ENCODE measurements around the gene AGTR1. TPM values are rescaled to one million over a fixed set of nuclear protein-coding genes. Genes with fewer than 3 reads are reported as not detected.

AGTR1 gene
- total RNA-seq, 2 donors from 2014 or later, result not detected

DNA sequence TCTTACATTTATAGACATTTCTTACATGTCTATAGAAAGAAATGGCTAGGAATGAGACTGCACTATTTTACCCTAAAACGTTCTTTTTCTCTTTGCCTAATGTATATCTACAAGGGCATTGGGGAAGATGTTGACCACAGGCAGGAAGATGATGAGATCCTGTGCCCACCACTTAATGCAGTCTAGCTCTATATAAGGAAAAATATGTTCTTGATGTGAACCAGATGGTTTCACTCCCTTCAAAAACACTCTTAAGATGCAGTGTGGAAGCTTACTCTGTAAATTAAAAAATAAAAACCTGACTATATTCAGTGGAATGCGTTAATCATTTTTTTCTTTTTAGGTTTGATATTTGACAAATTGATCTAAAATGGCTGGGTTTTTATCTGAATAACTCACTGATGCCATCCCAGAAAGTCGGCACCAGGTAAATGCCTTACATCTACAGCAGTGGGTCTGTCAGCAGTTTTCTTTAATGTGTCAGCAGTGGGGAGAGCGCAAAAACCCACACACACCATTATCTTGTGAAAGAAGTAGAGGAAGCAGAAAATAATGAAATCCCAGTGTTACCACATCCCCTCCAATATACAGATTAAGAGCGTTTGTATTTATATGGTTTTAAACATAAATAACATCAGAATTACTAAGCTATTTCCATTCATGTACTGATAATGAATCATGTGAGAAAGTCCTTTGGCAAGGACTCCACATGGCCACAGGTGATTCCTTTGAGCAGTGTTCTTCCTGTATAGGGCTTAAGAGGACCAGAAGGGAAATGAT, 10.1 kb downstream of the AGTR1 start:
- no peak for DNase-seq
- Mint-ChIP-seq H3K4me3 (no peak overlapping the region), H3K27ac (no peak overlapping the region), H3K9me3 (no peaks in the 10 kb centered on the region), H3K4me1 (ENCODE audit: low read depth) (no peaks in the 10 kb centered on the region), H3K36me3 (ENCODE audit: insufficient read depth in 2 of 2) (no peaks in the 10 kb centered on the region), H3K27me3 (ENCODE audit: low read depth) (no peaks in the 10 kb centered on the region)
- no peak for ATAC-seq (replicated peaks in 1 of 2)

DNA sequence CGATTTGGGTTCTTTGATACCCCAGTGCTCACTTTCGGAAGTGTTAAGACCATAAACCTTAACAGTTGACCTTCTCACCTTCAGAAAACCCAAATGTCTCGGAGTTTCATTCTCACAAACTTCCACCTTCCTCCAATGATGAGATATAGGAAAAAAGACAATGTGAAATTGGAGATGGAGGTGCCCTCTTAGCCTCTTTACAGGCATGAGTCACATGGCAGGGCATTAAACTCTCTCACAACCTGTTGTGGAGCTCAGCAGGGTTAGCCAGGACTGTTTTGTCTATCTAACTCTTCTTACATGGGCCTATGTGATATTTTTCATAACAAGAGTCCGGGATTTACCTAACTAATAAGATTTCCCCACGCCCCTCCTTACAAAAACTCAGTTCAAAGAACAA, 10.7 kb downstream of the AGTR1 start:
- Mint-ChIP-seq H3K9me3 (no peaks in the 10 kb centered on the region), H3K36me3 (ENCODE audit: insufficient read depth in 2 of 2) (no peaks in the 10 kb centered on the region), H3K27me3 (ENCODE audit: low read depth) (no peaks in the 10 kb centered on the region), H3K4me1 (ENCODE audit: low read depth) (no peaks in the 10 kb centered on the region), H3K27ac (no peak overlapping the region), H3K4me3 (no peak overlapping the region)
- DNase-seq, result no peak
- ATAC-seq (replicated peaks in 1 of 2), result no peak

DNA sequence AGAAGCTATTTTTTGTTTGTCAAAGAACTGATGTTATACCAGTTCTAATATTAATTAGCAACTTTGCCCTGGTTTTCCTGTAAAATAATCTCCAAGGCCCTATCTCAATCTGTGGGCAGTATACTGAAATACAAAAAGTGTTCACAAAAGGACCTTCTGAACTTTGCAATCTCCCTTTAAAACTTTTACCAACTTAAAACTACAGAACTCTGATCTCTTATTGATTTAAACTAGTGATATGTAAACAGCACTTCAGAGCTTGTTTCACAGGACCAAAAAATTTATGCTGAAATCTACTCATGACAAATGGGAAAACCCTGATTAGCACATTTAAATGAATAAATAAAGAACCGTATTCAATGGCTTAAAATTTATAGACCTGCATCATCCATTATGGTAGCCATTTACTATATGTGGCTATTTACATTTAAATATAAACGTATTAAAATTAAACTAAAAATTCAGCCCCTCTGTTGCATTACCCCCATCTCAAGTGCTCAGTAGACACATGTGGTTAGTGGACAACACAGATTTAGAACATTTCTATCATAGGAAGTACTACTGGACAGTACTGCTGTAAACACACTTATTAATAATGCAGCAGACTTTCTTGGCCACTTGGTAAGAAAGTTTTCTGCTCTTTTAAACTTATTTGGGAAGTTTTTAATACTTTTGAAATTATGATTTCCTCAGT, 12.0 kb downstream of the AGTR1 start:
- Mint-ChIP-seq H3K9me3 (no peaks in the 10 kb centered on the region), H3K4me3 (no peak overlapping the region), H3K36me3 (ENCODE audit: insufficient read depth in 2 of 2) (no peaks in the 10 kb centered on the region), H3K27me3 (ENCODE audit: low read depth) (no peaks in the 10 kb centered on the region), H3K4me1 (ENCODE audit: low read depth) (no peaks in the 10 kb centered on the region), H3K27ac (no peak overlapping the region)
- no peak for ATAC-seq (replicated peaks in 1 of 2)
- no peak for DNase-seq

DNA sequence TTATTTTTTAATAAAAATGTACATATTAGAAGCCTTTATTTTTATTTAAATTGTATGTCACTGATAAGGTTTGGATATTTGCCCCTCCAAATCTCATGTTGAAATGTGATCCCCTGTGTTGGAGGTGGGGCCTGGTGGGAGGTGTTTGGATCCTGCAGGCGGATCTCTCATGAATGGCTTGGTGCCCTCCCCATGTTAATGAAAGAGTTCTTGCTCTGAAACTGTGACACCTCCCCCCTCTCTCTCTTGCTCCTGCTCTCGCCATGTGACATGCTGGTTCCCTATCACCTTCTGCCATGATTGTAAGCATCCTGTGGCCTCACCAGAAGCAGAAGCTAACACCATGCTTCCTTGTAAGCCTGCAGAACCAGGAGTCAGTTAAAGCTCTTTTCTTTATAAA, 13.0 kb downstream of the AGTR1 start:
- Mint-ChIP-seq H3K4me1 (ENCODE audit: low read depth) (no peaks in the 10 kb centered on the region), H3K36me3 (ENCODE audit: insufficient read depth in 2 of 2) (no peaks in the 10 kb centered on the region), H3K27ac (no peak overlapping the region), H3K27me3 (ENCODE audit: low read depth) (no peaks in the 10 kb centered on the region), H3K4me3 (no peak overlapping the region), H3K9me3 (no peaks in the 10 kb centered on the region)
- ATAC-seq (replicated peaks in 1 of 2) (no peak), DNase-seq (no peak)

DNA sequence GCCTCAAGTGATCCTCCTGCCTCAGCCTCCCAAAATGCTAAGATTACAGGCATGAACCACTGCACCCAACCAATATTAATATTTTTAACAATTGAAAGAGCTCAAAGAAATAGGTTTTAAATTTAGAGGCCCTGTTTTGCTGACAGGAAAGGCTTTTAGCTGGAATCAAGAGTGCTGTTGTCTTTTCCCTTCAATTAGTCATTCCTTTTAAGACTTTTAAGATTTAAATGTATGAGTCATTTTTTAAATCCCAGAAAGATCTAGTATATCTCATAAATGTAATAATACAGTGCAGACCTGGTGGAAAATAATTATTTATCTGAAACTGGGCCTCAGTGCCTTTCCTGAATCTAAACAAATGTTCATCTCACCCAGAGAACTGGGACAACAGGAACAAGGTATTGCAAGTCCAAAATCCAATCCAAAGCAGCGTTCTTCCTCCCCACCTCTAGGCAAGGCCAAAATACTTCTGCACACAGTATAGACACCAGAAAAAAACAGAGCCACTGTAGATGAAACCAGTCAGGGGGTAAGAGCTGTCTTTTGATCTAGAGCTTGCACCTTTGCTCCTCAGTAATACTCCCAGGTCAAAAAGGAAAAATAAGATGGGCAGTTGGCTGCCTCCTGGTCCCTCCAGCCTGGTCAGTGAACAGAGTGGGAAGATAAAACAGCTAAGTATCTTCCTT, 14.4 kb downstream of the AGTR1 start:
- ATAC-seq (replicated peaks in 1 of 2), result no peak
- Mint-ChIP-seq H3K27ac (no peak overlapping the region), H3K4me1 (ENCODE audit: low read depth) (no peaks in the 10 kb centered on the region), H3K36me3 (ENCODE audit: insufficient read depth in 2 of 2) (no peaks in the 10 kb centered on the region), H3K27me3 (ENCODE audit: low read depth) (no peaks in the 10 kb centered on the region), H3K4me3 (no peak overlapping the region), H3K9me3 (no peaks in the 10 kb centered on the region)
- DNase-seq, result no peak

DNA sequence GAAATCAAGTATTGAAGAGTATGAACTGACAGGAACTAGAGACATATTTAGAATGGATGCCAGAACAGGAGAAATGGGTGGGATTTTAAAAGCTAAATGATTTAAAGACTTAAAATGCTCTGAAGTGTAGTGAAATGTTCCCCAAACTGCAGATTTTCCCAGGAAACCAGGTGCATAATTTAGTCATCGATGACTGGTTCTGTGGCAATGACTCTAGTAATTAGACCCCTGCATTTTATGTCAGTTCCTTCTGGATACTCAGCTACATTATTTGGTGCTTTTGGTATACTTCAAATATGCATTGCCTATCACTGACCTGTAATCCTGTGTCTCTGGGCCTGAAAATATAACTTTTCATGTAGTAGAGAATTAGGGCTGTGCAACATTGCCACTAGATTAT, 16.8 kb downstream of the AGTR1 start:
- H3K4me1 Mint-ChIP-seq (ENCODE audit: low read depth), result no peaks in the 10 kb centered on the region
- no peak overlapping the region for H3K27ac Mint-ChIP-seq
- H3K36me3 Mint-ChIP-seq (ENCODE audit: insufficient read depth in 2 of 2), result no peaks in the 10 kb centered on the region
- H3K27me3 Mint-ChIP-seq (ENCODE audit: low read depth), result no peaks in the 10 kb centered on the region
- H3K4me3 Mint-ChIP-seq, result no peak overlapping the region
- no peak for DNase-seq
- ATAC-seq (replicated peaks in 1 of 2), result no peak
- H3K9me3 Mint-ChIP-seq, result no peaks in the 10 kb centered on the region

DNA sequence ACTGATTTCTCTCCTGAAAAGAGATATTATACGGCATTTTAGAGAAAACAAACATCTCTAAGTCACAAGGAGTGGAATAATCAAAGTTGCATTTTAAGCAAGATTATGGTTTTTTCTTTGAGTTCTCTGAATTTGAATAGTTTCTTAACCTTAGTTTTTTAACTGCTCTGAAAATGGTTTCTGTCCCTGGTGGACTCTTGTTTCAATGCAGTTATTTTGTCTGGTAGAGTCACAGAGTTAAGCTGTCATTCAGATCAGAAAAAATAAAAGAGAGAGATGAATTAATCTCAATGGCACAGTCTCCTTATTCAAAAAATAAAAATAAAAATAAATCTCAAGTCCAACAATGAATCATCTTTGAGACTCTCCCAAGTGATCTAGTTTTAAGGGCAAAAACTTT, 19.0 kb downstream of the AGTR1 start:
- Mint-ChIP-seq H3K27ac (no peak overlapping the region), H3K4me3 (no peak overlapping the region), H3K27me3 (ENCODE audit: low read depth) (no peaks in the 10 kb centered on the region), H3K4me1 (ENCODE audit: low read depth) (no peaks in the 10 kb centered on the region), H3K9me3 (no peaks in the 10 kb centered on the region), H3K36me3 (ENCODE audit: insufficient read depth in 2 of 2) (no peaks in the 10 kb centered on the region)
- ATAC-seq (replicated peaks in 1 of 2), result no peak
- no peak for DNase-seq

DNA sequence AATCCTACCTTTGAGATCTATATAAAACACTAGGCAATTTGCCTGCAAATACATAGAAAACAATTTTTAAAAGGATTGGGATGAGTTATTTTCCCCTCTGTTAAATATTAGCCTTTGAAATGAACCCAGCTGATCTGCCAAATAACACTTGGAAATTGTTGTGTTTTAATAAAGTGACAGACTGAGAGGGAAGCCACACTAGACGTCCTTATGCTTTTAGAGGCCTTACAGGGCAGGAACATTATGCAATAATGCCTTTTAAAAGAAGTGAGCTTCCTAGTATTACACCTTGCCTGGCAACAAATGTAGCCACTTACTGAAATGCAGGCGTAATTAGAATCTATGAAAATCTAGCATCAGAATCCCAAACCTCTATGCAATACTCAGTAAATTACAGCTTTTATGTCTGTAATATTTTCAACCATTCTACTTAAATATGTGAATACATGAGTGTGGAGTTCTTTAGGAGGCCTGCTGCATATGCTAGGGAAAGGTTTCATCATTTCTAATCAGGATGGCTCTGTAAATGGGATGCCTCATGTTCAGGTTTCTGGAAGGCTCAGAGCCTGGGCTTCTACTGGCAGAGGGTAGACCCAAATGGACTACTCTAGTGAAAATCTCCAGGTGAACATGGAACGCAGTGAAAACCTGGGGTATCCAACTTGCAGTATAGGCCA, 20.3 kb downstream of the AGTR1 start:
- DNase-seq (no peak), ATAC-seq (replicated peaks in 1 of 2) (no peak)
- no peaks in the 10 kb centered on the region for H3K36me3 Mint-ChIP-seq (ENCODE audit: insufficient read depth in 2 of 2)
- no peaks in the 10 kb centered on the region for H3K9me3 Mint-ChIP-seq
- H3K27me3 Mint-ChIP-seq (ENCODE audit: low read depth), result no peaks in the 10 kb centered on the region
- H3K27ac Mint-ChIP-seq, result no peak overlapping the region
- no peaks in the 10 kb centered on the region for H3K4me1 Mint-ChIP-seq (ENCODE audit: low read depth)
- no peak overlapping the region for H3K4me3 Mint-ChIP-seq

DNA sequence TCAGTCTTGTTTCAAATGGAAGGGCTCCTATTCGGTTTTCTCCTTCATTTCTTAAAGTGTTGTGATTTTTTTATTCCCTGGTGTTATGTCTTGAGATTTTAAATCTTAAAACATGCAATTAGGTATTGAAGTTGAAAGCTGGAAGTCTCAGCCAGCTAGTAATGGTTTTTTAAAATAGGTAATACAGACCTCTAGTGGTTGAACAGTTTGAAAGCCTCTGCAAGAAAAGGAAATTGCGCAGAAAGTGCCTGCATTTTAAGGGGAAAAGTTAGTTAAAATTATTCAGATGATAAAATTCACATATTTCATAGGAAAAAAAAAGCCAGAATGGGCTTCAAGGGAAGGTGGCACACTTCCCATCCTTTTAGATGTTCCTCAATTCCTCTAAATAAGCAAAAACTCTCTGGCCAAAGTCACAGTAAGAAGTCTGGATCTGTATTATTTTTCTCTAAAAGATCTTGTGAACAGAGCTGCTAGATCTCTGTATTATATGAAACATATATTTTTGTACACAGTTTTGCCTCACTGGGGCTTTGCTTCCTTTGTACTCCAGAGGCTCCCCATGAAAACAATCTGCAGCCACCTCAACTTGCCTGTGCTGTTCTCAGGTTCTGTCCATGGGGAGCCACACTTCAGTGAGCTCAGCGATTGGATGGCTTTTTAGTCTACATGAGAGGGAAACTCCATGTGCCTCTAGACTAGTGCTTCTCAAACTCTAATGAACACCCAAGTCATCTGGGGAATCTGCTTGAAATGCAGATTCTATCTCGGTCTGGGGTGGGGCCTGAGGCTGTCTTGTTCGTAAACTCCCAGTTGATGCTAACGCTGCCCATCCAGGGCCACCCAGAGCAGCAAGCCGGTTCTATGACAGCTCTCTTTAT, 21.5 kb downstream of the AGTR1 start:
- H3K4me3 Mint-ChIP-seq, result no peak overlapping the region
- H3K36me3 Mint-ChIP-seq (ENCODE audit: insufficient read depth in 2 of 2), result no peaks in the 10 kb centered on the region
- no peaks in the 10 kb centered on the region for H3K4me1 Mint-ChIP-seq (ENCODE audit: low read depth)
- no peak overlapping the region for H3K27ac Mint-ChIP-seq
- DNase-seq (no peak), ATAC-seq (replicated peaks in 1 of 2) (no peak)
- H3K9me3 Mint-ChIP-seq, result no peaks in the 10 kb centered on the region
- H3K27me3 Mint-ChIP-seq (ENCODE audit: low read depth), result no peaks in the 10 kb centered on the region

DNA sequence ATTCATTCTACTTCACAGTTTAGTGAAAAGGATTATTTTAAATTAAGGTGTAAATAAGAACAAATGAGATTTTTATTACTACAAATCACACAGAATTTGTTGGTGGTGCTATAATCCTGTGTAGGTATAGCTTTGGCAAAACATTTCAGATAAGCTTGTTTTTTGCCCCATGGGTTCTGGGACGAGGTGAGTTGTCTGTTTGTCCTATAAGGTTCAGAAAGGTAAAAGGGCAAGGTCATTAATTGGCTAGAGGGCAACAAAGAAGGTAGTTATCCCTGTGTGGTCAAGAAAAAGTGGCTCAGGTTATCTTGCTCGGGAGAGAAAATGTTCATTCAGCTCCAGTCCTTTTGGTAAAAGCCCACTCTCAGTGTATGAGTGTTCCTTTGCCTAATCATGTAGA, 23.2 kb downstream of the AGTR1 start:
- no peaks in the 10 kb centered on the region for H3K27me3 Mint-ChIP-seq (ENCODE audit: low read depth)
- no peak overlapping the region for H3K4me3 Mint-ChIP-seq
- H3K36me3 Mint-ChIP-seq (ENCODE audit: insufficient read depth in 2 of 2), result no peaks in the 10 kb centered on the region
- ATAC-seq (replicated peaks in 1 of 2) (no peak), DNase-seq (no peak)
- H3K9me3 Mint-ChIP-seq, result no peaks in the 10 kb centered on the region
- no peaks in the 10 kb centered on the region for H3K4me1 Mint-ChIP-seq (ENCODE audit: low read depth)
- no peak overlapping the region for H3K27ac Mint-ChIP-seq

DNA sequence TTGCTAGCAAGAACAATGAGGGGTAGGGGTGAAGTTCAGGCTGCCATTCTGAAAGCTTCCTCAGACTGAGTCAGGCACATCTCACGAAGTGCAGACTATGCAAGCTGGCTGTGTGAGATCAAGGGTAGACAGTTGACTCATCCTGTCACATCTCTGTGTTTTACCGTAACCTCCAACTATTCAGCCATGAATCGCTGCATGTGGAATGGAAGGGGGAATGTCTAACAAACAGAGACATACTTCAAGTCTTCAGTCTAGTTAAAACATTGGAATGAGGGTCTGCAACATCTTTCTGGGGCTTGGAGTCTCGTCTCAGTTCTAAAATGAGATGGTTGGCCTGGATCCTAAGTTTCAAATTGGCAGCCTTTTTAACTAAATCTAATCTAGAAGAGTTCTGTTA, 25.9 kb downstream of the AGTR1 start:
- no peaks in the 10 kb centered on the region for H3K4me1 Mint-ChIP-seq (ENCODE audit: low read depth)
- H3K27ac Mint-ChIP-seq, result no peak overlapping the region
- H3K4me3 Mint-ChIP-seq, result no peak overlapping the region
- DNase-seq (no peak), ATAC-seq (replicated peaks in 1 of 2) (peak in 1 of 2 donors; percentile 53)
- peaks cover 4% of the 10 kb centered on the region for H3K27me3 Mint-ChIP-seq (ENCODE audit: low read depth)
- H3K9me3 Mint-ChIP-seq, result no peaks in the 10 kb centered on the region
- no peaks in the 10 kb centered on the region for H3K36me3 Mint-ChIP-seq (ENCODE audit: insufficient read depth in 2 of 2)

DNA sequence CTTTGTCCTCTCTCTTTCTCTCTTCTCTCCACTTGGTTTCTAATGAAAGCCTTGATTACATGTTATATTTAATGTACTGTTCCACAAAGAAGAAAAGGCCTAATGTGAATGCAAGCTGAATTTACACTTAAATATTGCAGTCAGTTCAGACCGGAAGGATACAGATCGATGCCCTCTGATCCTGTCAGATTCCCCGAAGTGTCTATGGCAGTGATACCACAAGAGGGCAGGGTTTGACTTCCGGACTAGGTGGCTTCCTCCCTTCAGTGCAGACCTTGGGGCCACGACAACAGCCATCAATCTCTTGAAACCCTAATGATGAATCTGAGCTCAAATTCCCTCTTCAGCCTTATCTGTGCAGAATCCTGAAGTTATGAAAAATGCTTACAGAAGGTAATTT, 29.5 kb downstream of the AGTR1 start:
- H3K9me3 Mint-ChIP-seq, result no peaks in the 10 kb centered on the region
- ATAC-seq (replicated peaks in 1 of 2), result peak in 1 of 2 donors; percentile 35

More for the DNA sequence above, 29.5 kb downstream of the AGTR1 start:
- no peaks in the 10 kb centered on the region for H3K4me1 Mint-ChIP-seq (ENCODE audit: low read depth)
- DNase-seq, result peak; percentile 2 to 4
- peaks cover 4% of the 10 kb centered on the region for H3K27me3 Mint-ChIP-seq (ENCODE audit: low read depth)
- H3K4me3 Mint-ChIP-seq, result no peak overlapping the region
- H3K27ac Mint-ChIP-seq, result no peak overlapping the region
- H3K36me3 Mint-ChIP-seq (ENCODE audit: insufficient read depth in 2 of 2), result no peaks in the 10 kb centered on the region
